Measurements from ENCODE around the gene MCCC1. TPM values are rescaled to one million over a fixed set of nuclear protein-coding genes. Genes with fewer than 3 reads are reported as not detected.
A peak's percentile ranks its signal among the peaks of the same experiment; 100 is the strongest.
"Not testable (repeated sequence)": the region's sequence is repeated elsewhere in the genome, so short reads cannot be mapped to it uniquely, and the experiment has no call there.

Gene MCCC1
- total RNA-seq, 1 donor: 23.7 TPM

DNA sequence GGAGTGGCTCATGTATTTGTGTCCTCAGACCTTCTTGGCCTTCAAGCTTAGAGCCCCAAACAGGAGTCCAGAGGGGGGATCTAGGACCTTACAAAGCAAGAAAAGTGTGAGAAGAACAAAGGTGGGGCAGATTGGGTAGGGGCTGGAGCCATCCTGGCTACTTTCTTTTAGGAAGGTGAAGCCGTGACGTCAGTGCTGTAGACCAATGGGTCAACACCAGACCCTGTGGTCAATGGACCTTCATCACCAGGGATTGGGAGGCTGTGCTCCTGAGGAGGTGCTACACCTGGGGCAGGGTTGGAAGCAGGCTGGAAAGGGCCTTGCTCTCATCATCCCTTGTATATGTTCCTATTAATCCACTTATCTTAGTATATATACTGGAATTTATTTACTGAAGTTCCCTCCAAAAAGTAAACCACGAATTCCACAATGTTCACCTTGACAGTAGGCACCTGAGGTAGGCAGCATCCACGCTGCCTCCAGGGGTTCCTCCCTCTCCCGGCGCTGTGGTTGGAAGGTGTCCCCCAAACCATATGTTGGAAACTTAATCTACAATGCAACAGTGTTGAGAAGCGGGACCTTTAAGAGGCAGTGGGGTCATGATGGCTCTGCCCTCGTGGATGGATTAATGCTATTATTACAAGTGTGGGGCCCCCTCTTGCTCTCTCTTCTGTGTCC is 21.4 kb upstream of the MCCC1 start:
- DNase-seq (ENCODE audit: low read depth): no peak
- TF ChIP-seq, protein P1, sequence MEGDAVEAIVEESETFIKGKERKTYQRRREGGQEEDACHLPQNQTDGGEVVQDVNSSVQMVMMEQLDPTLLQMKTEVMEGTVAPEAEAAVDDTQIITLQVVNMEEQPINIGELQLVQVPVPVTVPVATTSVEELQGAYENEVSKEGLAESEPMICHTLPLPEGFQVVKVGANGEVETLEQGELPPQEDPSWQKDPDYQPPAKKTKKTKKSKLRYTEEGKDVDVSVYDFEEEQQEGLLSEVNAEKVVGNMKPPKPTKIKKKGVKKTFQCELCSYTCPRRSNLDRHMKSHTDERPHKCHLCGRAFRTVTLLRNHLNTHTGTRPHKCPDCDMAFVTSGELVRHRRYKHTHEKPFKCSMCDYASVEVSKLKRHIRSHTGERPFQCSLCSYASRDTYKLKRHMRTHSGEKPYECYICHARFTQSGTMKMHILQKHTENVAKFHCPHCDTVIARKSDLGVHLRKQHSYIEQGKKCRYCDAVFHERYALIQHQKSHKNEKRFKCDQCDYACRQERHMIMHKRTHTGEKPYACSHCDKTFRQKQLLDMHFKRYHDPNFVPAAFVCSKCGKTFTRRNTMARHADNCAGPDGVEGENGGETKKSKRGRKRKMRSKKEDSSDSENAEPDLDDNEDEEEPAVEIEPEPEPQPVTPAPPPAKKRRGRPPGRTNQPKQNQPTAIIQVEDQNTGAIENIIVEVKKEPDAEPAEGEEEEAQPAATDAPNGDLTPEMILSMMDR (IDR thresholded peaks at IDR 0.05; ENCODE audit: insufficient read depth, low read length): no peak
- H3K4me3 ChIP-seq (ENCODE audit: low read depth, low read length): no peak overlapping the region

DNA sequence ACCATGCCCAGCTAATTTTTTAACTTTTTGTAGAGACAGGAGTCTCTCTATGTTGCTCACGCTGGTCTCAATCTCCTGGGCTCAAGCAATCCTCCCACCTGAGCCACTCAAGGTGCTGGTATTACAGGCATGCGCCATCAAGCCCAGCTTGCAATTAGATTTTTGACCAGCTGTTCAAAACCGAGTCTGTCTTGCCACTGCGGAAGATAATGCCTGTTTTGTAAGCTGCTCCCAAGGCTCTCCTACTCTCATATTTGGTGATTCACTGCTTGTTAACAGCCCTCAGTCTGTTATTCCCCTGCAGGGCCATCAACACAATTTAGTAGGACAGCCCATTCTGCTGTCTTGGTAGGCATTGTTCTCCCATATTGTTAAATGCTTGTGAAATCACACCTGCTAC is 17.8 kb upstream of the MCCC1 start:
- TF ChIP-seq, protein P1 (IDR thresholded peaks at IDR 0.05; ENCODE audit: insufficient read depth, low read length): no peak
- DNase-seq (ENCODE audit: low read depth): no peak
- H3K4me3 ChIP-seq (ENCODE audit: low read depth, low read length): no peak overlapping the region

DNA sequence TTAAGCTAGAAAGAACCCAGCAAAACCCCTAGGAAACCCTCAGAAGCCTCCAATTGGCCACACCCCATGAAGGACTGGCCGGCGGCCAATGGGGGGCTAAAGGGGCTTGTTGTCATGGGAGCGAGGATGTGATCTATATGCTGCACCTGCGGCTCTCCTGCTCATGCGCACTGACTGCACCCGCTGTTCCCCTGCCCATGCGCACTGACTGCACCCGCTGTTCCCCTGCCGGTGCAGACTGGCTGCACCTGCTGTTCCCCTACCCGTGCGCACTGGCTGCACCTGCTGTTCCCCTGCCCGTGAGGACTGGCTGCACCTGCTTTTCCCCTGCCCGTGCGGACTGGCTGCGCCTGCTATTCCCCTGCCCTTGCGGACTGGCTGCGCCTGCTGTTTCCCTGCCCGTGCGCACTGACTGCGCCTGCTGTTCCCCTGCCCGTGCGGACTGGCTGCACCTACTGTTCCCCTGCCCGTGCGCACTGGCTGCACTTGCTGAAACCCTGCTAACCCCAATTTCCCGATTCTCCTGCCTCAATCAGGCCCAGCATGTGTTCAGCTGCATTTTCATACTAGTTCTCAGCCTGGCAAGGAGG is 16.8 kb upstream of the MCCC1 start:
- H3K4me3 ChIP-seq (ENCODE audit: low read depth, low read length): no peak overlapping the region
- TF ChIP-seq, protein P1 (IDR thresholded peaks at IDR 0.05; ENCODE audit: insufficient read depth, low read length): no peak
- no peak for DNase-seq (ENCODE audit: low read depth)

DNA sequence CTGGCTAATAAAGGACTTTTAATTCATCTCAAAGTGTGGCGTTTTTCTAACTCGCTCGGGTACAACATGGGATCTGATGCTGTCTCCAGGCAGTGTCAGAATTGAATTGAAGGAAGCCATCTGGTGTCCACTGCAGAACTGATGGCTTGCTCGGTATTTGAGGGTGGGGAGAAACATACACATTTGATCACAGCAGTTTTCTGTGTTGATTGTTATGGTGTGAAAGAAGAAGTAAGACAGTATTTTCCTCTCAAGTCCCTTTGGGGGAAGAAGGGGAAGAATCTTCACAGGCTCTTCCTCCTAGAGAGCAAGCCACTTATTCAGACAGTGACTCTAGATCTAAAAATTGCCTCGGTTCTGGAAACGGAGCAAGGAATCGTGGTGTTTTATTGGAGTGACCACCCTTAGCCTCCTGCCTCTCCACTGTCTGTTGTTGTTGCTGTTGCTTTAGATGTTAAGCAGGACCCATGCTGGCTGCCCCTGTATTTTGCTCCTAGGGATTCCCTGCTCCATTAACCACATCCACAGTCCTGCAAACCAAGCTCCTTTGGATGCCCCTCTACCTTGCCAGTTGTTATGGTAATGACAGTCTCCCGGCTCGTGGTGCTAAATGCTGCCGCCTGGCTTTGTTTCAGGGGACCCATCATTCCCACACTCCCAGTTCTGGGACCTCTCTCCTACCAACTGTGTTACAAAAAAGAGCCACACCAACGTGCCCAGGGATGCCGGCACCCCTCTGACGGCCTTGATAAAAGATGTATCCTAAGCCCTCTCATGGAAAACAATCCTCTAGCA is 15.3 kb upstream of the MCCC1 start:
- H3K4me3 ChIP-seq (ENCODE audit: low read depth, low read length): no peak overlapping the region
- DNase-seq (ENCODE audit: low read depth): no peak
- TF ChIP-seq, protein P1 (IDR thresholded peaks at IDR 0.05; ENCODE audit: insufficient read depth, low read length): no peak

DNA sequence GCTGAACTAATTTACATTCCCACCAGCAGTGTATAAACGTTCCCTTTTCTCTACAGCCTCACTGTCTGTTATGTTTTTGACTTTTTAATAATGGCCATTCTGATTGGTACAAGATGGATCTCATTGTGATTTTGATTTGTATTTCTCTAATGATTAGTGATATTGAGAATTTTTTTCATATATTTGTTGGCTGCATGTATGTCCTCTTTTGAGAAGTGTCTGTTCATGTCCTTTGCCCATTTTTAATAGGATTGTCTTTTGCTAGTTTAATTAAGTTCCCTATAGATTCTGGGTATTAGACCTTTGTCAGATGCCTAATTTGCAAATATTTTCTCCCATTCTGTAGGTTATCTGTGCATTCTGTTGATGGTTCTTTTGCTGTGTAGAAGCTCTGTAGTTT is 10.6 kb upstream of the MCCC1 start:
- H3K4me3 ChIP-seq (ENCODE audit: low read depth, low read length); DNase-seq (ENCODE audit: low read depth): not testable (repeated sequence)

DNA sequence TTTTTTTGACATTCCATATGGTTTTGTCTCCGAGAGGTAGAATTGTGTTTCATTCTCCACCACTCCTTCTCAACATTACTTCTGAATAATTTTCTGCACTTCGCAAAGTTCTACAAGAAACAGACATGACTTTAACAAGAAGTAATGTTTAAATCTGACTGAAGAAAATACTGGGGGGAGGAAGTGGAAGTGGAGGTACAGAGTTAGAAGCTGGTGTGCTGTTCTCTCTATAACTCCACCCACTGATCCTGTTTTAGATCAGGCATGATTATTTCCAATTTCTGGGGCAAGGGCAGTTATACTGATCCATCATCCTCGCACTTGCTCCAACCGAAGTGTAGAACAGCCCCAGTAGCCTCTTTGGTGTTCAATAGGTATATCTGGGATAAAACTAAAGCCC is 9.2 kb upstream of the MCCC1 start:
- no peak for DNase-seq (ENCODE audit: low read depth)
- no peak overlapping the region for H3K4me3 ChIP-seq (ENCODE audit: low read depth, low read length)
- TF ChIP-seq, protein P1 (IDR thresholded peaks at IDR 0.05; ENCODE audit: insufficient read depth, low read length): no peak

DNA sequence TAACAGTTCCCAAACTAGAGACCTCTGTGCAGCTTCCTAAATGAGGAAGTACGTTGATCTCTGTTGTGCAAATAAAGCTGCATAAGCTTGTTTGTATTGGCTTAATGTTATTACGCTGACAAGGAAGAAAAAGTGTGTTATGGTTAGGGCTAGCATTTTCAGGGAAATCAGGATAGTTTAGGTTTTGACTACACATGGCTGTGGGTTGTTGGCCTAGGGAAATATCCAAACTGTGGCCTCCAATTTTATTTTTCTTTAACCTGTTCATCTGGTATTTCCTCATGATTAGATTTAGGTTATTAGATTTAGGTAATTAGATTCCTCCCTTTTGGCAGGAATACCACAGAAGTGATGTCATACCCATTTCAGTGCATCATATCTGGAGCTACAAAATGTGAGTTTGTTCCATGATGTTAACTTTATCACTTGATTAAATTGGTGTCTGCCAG is 8.7 kb upstream of the MCCC1 start:
- no peak overlapping the region for H3K4me3 ChIP-seq (ENCODE audit: low read depth, low read length)
- DNase-seq (ENCODE audit: low read depth): peak; percentile 31
- TF ChIP-seq, protein P1 (IDR thresholded peaks at IDR 0.05; ENCODE audit: insufficient read depth, low read length): no peak

DNA sequence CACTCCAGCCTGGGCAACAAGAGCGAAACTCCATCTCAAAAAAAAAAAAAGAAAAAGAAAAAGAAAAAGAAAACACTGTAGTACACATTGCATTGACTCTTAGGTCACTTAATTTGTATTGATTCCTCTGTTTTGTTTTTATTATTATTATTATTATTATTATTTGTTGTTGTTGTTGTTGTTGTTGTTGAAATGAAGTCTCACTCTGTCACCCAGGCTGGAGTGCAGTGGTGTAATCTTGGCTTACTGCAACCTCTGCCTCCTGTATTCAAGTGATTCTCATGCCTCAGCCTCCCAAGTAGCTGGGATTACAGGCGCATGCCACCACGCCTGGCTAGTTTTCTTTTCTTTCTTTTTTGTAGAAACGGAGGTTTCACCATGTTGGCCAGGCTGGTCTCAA is 8.1 kb upstream of the MCCC1 start:
- DNase-seq (ENCODE audit: low read depth); H3K4me3 ChIP-seq (ENCODE audit: low read depth, low read length): not testable (repeated sequence)
